Jurkat, Clone E6-1 (cell line): ENCODE measurements around the gene NPRL2.

ENCODE experiments used
- DNase-seq: peaks from one replicate; pipeline ENCODE4 v3.0.0-alpha.2; 2011; ENCODE audit warnings: low read depth, low spot score
- H3K4me3 ChIP-seq: 2 replicates; pipeline ENCODE4 v1.5.1; 2011; ENCODE audit warnings: mild to moderate bottlenecking, low read length, control low read depth, moderate library complexity

Gene NPRL2

DNA sequence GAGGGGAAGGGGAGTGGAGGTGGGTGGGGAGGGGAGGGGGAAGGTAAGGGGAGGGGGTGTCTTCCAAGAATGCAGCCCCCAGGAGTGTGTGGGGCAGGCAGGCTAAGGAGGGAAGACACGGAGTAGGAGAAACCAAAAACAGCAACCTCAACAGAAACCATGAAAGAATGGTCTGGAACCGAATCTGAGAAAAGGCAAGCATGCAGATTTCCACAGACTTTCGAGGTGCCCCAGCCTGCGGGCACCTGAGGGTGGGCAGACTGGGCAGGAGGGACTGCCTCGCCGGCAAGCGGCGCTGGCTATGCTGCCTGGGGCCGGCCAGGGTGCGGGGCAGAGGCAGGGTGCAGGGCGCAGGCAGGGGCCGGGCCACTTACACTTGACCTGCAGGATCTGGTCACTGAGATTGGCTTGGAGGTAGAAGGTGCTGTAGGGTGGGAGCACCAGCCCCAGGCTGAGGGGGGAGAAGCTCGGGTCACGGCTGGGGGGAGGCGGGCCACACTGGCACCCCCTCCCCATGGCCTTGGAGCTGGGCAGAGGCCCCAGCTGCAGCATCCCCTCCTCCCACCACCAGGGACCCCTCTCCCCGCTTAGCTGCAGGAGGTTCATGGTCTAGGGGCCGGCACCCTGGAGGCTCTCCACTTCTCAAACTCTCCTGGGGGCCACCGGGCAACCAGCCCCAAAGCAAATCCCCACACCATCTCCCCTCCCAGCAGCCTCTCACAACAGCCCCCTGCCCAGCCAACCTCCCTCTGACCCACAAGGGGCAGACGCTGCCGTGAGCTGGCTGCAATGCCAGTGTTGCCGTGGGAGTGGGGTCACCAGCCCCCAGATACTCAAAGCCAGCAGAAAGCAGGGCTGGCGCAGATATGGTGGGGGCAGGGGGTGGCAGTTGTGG lies 24.0 kb upstream of the NPRL2 start:
- DNase-seq: no peak
- H3K4me3 ChIP-seq: no peak overlapping the region

DNA sequence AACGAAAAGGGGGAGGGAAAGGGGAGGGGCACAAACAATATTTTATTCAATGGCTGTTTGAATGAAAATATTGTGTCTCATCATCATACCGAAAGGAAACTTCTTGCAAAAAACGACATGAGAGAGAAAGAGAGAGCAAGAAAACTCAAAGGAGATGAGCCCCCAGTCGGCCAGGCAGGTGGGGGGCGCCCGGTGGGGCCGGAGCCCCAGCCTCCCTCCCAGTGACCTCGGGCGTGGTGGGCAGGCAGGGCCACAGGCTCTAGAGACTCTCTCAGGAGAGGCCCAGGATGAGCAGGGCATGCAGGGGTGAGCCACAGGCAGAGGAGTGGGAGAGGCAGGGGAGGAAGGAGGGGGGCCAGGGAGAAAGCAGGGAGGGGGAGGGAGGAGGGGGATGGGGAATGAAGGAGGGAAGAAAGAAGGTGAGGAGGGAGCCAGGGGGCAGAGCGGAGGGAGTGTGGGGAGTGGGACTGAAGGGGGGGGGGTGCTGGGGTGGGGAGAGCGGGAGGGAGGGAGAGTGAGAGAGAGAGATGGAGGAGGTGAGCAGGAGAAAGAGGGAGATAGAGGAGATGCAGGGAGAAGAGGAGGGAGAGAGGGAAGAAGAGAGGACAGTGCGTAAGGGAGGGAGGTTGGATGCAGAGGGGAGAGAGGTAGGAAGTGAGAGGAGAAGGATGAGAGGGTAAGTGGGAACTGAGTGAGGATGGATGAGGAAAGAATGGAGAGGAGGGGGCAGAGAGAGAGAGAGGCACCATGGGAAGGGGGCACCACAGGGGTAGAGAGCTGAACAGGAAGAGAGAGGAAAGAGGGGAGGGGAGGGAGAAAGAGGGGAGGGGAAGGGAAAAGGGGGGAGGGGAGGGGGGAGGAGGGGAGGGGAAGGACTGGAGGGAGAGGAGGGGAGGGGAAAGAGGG lies 22.8 kb upstream of the NPRL2 start:
- no peak overlapping the region for H3K4me3 ChIP-seq
- DNase-seq: no peak

DNA sequence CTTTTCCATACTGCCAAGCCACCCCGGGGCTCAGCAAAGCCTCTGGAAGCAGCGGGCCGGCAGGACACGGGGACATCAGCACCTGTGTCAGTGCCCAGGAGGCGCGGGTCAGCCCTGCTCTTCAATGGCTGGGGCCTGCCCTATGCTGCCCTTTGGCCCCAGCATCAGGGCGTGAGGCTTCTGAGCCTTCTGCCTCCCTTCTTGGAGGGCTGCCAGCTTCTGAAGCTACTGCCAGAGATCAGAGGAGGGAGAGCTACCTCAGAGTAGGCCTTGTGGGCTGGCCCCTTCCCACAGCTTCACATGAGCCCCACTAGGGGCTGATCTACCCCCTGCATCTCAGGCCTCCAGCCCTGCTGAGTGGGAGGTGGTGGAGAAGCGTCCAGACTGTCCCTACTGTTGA lies 21.8 kb upstream of the NPRL2 start:
- no peak overlapping the region for H3K4me3 ChIP-seq
- DNase-seq: peak; percentile 72

DNA sequence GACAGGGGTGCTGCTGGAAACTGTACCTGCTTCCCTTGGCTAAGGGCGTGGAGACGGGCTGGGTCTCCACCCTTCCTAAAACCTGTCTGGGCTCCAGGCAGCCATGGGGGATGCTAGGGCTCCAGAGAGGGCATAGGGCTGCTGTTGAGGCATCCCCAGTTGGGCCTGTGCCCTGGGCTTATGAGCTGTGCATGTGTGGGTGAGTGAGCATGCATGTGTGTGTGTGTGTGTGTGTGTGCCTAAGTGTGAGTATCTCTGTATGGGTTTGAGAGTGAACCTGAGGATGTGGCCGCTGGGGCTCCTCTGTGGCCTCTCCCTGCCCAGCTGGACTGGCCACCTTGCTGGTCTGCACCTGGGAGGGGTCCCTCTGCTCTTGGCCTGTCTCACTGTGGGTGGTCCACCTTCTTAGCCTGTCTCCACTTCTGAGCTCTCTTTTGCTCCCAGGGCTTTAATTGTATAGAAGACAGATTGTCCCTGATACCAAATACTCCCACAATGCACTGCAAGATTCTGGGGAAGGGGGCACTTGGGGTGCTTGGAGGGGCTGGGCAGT lies 20.6 kb upstream of the NPRL2 start:
- no peak overlapping the region for H3K4me3 ChIP-seq

DNA sequence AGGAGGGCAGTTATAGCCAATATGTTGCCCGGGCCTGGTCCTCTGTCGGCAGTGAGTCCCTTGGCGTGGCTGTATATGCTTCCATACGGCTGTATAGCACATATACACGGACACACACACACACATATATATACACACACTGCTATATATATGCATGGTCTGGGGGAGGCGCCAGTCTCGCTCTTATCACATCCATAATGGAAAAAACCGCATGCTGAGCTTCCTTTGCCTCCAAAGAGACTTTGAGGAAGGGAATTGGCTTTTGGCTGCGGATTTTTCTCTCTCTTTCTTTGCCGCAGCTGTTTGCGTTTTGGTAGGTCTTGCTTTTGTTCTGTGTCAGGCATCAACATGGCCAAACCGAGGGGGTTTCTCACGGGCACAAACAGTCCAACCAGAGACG lies 20.0 kb upstream of the NPRL2 start:
- no peak overlapping the region for H3K4me3 ChIP-seq
- DNase-seq: no peak

More for the DNA sequence above, 20.6 kb upstream of the NPRL2 start:
- no peak for DNase-seq

DNA sequence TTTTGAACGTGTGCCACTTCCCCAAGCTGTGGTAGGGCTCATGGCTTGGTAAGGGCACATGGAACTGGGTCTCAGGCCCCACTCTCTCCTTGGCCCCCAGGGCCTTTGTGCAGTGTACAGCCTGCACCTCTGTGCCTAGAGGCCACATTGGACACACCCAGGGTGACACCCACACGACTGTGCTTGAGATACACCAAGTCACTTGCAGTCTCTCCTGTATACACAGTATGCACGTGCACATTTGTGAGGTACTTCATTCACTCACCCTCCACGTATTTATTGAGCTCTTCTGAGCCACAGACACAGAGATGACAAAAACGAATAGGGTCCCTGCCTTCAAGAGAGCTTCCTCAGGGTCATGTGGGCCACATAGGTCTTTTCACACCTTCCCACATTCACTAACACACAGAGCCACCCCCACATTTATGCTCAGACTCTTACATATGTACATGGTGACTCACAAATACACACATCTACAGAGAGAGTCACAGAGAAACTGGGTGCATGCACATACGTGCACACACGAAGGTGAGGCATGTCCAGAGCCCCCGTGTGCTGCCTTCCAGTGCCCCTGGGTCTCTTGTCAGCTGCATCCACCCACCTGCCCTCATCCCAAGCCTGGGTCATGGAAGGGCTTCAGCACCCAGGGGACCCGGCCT lies 18.6 kb upstream of the NPRL2 start:
- no peak overlapping the region for H3K4me3 ChIP-seq
- no peak for DNase-seq

DNA sequence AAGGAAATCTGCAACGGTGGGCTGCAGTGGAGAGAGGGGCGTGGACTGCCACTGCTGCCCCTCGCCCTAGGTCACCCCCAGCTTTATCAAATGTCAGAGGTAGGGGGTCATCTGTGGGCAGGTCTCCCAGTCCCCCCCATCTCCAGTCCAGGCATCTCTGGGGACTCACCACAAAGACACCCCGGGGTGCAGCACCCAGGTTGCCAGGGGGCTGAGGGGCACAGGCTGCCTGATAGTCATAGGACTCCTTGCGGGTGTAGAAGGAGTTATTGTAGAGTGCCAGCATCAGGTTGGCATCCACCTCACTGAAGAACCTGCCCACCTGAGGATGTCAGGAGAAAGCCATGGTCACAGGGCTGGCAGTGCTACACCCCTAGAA lies 15.3 kb upstream of the NPRL2 start:
- H3K4me3 ChIP-seq: peak overlapping the region; percentile 60
- DNase-seq: no peak

DNA sequence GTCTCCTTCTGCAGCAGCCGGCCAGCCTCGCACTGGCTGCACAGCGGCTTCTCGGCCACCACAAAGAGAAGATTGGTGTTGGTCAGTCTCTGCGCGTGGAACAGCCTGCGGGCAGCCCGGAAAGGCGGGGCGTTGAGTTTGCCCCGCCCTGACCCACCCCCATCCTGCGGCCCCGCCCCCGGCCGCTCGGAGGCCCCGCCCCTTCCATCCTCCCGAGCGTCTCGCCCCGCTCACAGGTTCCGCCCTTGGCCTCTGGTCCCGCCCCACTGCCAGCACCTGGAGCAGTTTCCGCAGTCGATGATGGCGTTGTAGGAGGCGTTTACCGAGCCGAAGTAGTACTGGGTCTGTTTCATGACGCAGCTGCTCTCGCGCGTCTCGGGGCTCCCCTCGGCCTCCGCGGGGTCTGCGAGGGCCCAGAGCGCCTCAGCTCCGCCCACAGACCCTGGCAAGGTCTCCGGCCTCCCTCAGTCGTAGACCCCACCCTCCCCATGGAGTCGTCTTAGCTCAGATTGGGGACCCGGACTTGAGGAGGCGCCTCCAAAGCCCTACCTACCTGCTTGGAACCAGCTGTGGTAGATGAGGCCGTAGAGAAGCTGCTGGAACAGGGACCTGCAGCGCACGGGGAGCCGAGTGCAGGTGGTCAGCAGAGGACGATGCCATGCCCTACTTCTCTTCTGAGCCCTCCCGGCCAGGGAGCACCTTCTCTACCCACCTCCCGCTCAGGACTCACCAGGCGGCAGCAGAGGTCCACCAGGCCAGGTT lies 14.7 kb upstream of the NPRL2 start:
- H3K4me3 ChIP-seq: peak overlapping the region; percentile 60

DNA sequence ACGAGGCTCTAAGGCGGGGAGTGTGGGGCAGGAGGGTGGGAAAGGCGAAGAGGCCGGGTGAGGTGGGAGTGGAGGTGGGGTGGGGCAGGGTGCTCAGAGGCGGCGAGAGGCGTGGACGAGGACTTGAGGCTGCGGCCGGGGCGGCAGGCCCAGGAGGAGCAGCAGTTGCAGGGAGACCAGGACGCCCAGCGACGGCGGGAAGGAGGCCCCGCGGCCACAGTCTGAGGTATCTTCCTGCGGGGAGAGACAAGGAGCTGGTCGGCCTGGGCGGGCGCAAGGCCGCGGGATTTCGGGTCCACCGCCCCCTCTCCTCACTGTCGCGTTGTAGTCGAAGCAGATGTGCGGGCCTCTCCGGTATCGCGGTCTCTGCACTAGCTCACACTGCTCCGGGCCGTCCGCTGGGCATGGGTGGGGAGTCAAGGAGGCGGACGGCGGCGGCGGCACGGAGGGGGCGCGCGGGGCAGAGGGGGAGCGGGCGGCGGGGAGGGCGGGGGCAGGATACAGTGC lies 14.1 kb upstream of the NPRL2 start:
- no peak overlapping the region for H3K4me3 ChIP-seq

More for the DNA sequence above, 14.7 kb upstream of the NPRL2 start:
- DNase-seq: peak; percentile 85

DNA sequence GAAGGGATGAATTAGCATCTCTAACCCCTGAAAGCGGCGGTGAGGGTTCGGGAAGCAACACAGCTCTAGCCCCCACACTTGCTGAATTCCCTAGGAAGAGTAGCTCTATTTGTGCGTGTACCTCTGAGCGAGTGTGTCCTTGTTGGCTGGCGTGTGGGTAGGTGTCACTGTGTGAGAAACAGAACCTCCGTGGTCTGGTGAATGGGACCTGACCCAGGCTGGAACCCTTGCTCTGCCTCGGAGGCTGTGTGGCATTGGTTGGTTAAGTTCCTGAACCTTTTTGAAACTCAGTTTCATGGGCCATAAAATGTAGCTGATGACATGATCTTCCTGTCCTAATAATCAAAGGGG lies 9.2 kb upstream of the NPRL2 start:
- peak overlapping the region; percentile 90 for H3K4me3 ChIP-seq
- DNase-seq: no peak

More for the DNA sequence above, 14.1 kb upstream of the NPRL2 start:
- DNase-seq: no peak

DNA sequence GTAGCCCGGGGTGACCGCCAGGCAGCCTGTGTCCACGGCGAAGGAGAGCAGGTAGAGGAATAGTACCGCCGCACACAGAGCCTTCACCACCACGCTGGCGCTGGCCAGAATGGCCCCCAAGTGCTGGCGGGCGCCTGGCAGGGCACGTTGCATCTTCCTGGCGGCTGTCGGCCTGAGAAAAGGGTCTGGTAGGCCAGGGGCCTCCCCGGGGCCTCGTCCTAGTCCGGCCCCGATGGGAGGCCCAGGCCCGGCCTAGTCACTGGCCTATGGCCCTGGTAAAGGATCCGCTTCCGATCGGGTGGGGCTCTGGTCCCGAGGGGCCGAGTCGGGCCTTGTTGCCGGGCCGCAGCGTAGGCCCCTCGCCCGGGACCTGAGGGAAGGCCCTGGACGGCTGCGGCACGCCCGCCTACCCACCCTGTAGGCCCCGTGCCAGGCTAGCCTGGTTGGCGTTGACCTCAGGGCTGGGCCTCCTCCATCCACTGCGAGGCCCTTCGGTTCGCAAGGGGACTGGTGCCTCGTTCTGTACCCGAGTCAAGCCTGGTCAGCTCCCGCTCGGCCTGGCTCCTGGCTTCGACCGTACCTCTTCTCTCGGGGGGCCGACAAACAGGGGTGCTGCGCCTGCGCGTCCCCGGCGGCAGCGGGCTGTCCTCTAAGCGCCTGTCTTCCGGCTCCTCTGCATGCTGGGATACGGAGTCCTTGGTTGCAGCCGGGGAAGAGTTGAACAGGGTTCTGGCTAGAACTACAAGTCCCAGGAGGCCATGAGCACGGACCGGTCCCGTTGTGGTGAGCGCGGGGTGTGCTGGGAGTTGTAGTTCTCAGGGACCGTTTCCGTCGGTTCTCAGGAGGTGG lies 8.6 kb upstream of the NPRL2 start, which contains the start of gene TMEM115:
Gene TMEM115 (minus strand): TSS at position 611 of the 849 bp plus-strand sequence. CDS start 458 bp downstream, at position 153.
- peak within 1 kb of the TSS; percentile 90 for H3K4me3 ChIP-seq
- DNase-seq: peak; percentile 98

DNA sequence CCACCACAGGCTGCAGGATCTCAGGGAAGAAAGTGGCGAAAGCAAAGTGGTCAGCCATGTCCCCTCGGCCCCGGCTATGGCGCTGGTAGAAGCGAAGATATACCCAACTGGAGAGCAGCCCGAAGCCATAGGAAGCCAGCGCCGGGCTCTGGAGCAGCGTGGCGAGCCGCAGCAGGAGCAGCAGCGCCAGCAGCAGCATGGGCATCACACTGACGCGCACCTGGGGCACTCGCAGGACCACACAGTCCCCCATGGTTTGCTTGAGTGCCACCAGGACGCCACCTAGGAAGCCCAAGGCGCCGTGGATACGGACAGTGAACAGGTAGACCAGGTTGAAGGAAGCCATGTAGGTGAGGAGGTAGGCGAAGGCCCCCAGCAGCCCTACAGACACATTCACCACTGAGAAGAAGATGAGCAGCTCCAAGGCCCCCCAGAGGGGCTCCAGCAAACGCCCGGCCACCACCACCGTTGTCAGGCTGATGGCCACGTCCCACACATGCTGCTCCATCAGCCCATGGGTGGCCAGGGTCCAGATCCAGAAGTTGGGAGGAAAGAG lies 7.9 kb upstream of the NPRL2 start:
- peak overlapping the region; percentile 90 for H3K4me3 ChIP-seq
- DNase-seq: no peak

DNA sequence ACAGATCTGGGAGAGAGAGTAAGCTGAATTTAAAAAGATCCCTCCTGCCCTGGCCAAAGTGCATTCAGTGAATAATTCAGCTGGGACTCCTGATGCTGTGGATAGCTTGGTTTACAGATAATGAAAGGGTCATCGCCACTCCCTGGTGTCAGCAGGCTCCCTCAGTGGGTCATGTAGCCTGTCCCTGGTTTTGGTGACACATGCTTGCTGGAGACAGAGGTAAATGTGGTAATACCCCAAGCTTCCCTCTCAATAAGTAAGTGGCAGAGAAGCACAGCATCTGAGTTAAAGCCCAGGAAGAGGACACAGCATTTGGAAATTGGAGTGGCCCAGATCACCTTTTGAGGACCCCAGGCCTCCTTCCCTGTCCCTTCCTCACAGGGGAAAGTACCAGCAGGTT lies 6.9 kb upstream of the NPRL2 start:
- no peak for DNase-seq
- H3K4me3 ChIP-seq: no peak overlapping the region

DNA sequence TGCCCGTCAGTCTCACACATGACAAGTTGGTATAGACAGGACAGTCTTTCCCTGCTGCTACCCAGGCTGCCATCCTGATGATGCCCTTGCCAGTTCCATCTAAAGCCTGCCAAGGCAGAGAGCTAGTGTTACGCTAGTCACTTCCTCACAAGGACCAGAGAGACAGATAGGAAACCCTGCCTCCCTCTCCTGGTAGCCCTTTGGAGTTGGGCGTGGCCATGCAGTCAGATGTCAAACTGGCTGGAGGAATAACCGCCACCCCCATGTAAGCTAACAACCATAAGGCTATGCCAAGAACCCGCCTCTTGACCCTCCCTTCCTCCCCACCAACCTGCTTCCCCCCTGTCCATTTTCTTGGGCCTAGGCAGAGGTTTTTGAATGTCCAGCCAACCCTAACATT lies 6.0 kb upstream of the NPRL2 start:
- H3K4me3 ChIP-seq: no peak overlapping the region
- DNase-seq: no peak

DNA sequence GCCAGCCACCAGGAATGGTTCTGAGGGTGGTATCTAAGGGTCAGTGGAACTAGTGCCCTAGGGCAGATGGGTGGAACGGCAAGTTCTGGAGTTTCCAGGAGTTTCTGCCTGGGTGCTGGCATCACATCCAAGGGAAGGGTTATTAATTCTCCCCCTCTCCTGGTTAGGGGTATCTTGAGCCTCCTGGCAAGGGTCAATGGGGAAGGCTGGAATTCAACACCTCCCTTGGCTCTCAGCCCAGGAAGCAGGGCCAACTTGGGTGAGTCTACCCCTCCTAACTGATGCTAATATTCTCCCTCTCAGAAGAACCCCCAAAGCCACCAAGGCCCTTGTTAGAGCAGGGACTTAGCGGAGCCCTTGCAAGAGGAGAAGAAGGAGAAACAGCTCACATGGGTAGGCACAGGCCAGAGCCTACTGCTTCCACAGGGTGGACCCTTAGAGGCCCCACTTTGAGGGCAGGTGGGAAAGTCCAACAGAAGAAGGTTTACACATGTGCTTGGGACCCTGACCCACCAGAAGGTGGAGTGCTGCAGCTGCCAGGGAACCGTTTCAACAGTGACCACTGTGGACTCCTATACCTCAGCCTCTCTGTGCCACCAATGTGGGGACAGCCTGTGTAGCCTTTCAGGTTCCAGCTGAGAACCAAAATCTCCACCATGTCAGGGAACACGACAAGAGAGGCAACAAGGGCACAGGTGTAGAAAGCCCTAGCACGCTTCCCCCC lies 5.4 kb upstream of the NPRL2 start:
- DNase-seq: no peak
- no peak overlapping the region for H3K4me3 ChIP-seq

DNA sequence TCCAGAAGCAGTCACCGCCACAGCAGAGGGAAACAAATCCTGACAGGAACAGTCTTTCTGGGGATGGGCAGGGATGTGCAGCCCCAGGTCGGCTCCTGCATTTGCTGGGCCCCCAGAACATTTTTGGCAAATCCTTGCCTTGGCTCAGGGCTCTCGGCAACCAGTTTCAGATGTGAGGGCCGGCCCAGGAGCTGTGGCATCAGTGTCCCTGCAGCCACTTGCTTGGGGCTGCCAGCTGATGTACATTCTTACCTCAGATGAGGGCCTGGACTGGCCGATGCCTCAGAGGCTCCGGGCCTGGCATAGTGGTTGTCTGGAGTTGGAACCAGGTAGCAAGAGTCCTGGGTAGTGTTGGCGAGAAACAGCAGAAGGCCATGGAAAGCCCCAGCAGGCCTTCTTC lies 4.3 kb upstream of the NPRL2 start:
- no peak overlapping the region for H3K4me3 ChIP-seq
- no peak for DNase-seq
